Hepatocyte (in vitro differentiated cells): ENCODE results near the gene KATNB1. TPM values are rescaled to one million over a fixed set of nuclear protein-coding genes. Genes with fewer than 3 reads are reported as not detected.

Source experiments
- DNase-seq: peaks from one replicate; pipeline ENCODE4 v3.0.0-alpha.2; 2016; ENCODE audit warnings: low spot score
- H2AFZ ChIP-seq: fragments of 200-600 bp; sonication (generic); 2 replicates; pipeline ENCODE4 v1.6.0; 2016; ENCODE audit warnings: antibody characterized with exemption, mild to moderate bottlenecking
- H3K27ac ChIP-seq: fragments of 200-600 bp; sonication (generic); 2 replicates; pipeline ENCODE4 v1.5.1; 2016; ENCODE audit warnings: mild to moderate bottlenecking
- H3K27me3 ChIP-seq: fragments of 200-600 bp; sonication (generic); 2 replicates; pipeline ENCODE4 v1.6.1; 2016
- H3K36me3 ChIP-seq: fragments of 200-600 bp; sonication (generic); replicated peaks from 2 replicates; pipeline ENCODE4 v1.5.1; 2016; ENCODE audit warnings: low read depth; ENCODE audit not compliant: insufficient read depth
- H3K4me1 ChIP-seq: fragments of 200-600 bp; sonication (generic); 2 replicates; pipeline ENCODE4 v1.5.1; 2016; ENCODE audit warnings: mild to moderate bottlenecking, moderate library complexity; ENCODE audit not compliant: insufficient read depth
- H3K4me2 ChIP-seq: fragments of 200-600 bp; sonication (generic); 2 replicates; pipeline ENCODE4 v1.6.0; 2016
- H3K4me3 ChIP-seq: fragments of 200-600 bp; sonication (generic); 2 replicates; pipeline ENCODE4 v1.5.1; 2016; ENCODE audit warnings: mild to moderate bottlenecking
- H3K79me2 ChIP-seq: fragments of 200-600 bp; sonication (generic); 2 replicates; pipeline ENCODE4 v1.6.0; 2017; ENCODE audit warnings: mild to moderate bottlenecking
- H3K9me2 ChIP-seq: fragments of 200-600 bp; sonication (generic); replicated peaks from 2 replicates; pipeline ENCODE4 v1.6.0; 2017; ENCODE audit warnings: mild to moderate bottlenecking; ENCODE audit not compliant: insufficient read depth
- H3K9me3 ChIP-seq: fragments of 200-600 bp; sonication (generic); 2 replicates; pipeline ENCODE4 v1.5.1; 2016; ENCODE audit warnings: low read depth, mild to moderate bottlenecking
- H4K20me1 ChIP-seq: fragments of 200-600 bp; sonication (generic); 2 replicates; pipeline ENCODE4 v1.6.0; 2016; ENCODE audit warnings: mild to moderate bottlenecking; ENCODE audit not compliant: insufficient read depth, poor library complexity, severe bottlenecking
- CTCF ChIP-seq: fragments of 200-600 bp; sonication (generic); IDR thresholded peaks from 2 replicates; pipeline ENCODE4 v1.5.1; 2016; ENCODE audit warnings: antibody characterized with exemption, mild to moderate bottlenecking; ENCODE audit not compliant: poor library complexity
- EZH2 ChIP-seq: fragments of 200-600 bp; sonication (generic); IDR thresholded peaks from 2 replicates; pipeline ENCODE4 v1.6.1; 2016; ENCODE audit warnings: antibody characterized with exemption, mild to moderate bottlenecking, borderline replicate concordance
- EZH2phosphoT487 ChIP-seq: fragments of 200-600 bp; sonication (generic); IDR thresholded peaks from one replicate; pipeline ENCODE4 v1.6.1; 2018; ENCODE audit warnings: antibody characterized with exemption, mild to moderate bottlenecking, low read depth, moderate library complexity; ENCODE audit not compliant: unreplicated experiment, severe bottlenecking
- WGBS: methylation state at CpG from one replicate; pipeline ENCODE4 v1.1.6; 2016; ENCODE audit warnings: low lambda C conversion rate; ENCODE audit errors: missing lambda C conversion rate; 5-methylcytosine and 5-hydroxymethylcytosine counted together
- polyA plus RNA-seq: library from polyadenylated mRNA; unstranded; fragments of >200 nt; fragmentation: Nextera tagmentation; extraction: Ambion mirVana; gene quantifications from 2 replicates; pipeline ENCODE4 v1.2.1, GENCODE V29; 2016
- total RNA-seq: library from RNA; depleted of rRNA; stranded (reverse); fragments of >200 nt; gene quantifications from 2 replicates; pipeline ENCODE4 v1.2.3, GENCODE V29; 2014

The KATNB1 gene
- total and polyA plus RNA-seq, 2 experiments from 2014 or later = 12.3 to 15.3 TPM

GRCh38 chr16:57801809-57802340 is 66.3 kb downstream of the KATNB1 start:
- Histone ChIP-seq H3K9me2 (no peaks in the 10 kb centered on the region), H3K79me2 (peaks cover 35% of the 10 kb centered on the region), H3K4me1 (peaks cover 61% of the 10 kb centered on the region), H3K4me2 (peak overlapping the region; percentile 90), H2AFZ (peak overlapping the region; percentile 54), H3K4me3 (peak overlapping the region; percentile 57), H3K36me3 (no peaks in the 10 kb centered on the region), H4K20me1 (no peaks in the 10 kb centered on the region), H3K27me3 (no peaks in the 10 kb centered on the region), H3K27ac (peak overlapping the region; percentile 96), H3K9me3 (no peaks in the 10 kb centered on the region)
- 6% methylated on average over 23 of the region's 45 CpGs for WGBS
- no peak for TF ChIP-seq EZH2phosphoT487
- TF ChIP-seq CTCF = no peak
- TF ChIP-seq EZH2 = no peak
- DNase-seq = peak; percentile 53

DNA sequence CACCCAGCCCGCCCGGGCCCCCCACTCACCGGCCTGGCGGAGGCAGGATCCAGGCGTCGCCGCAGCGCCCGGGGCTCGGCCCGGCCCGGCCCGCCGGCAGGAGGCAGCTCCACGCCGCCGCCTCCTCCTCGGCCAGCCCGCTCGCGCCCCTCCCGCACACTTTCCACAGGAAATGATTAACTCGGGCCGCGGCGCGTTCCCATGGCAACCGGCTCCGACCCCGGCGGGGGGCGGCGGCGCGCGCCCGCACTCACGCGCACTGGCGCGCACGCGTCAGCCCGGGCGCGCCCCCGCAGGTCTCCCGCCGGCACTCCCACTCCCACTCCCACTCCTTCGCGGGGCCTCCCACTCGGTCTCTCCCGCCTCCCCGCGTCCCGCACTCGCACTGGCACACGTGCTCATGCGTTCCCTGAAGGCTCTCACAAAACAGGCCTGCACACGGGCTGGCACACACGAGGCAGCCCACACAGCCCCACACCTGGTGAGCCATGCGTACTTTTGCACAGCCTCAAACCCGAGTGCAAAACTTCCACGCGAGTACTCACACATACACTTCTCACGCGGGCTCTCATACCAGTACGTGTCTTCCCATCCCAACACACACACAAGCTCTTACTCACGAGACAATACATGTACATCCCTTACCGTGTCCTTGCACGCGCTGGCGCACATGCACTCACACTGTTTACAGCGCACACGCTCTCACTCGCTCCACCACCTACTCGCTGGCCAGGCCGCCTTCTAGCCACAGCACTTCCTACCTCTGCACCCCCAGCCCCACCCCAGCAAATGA is 67.0 kb downstream of the KATNB1 start, which contains the start of gene KIFC3:
KIFC3 (minus strand) TSS at position 151 of the 793 bp plus-strand sequence. CDS start 4,248 bp downstream, outside the sequence.
- TF ChIP-seq CTCF (no peak), EZH2phosphoT487 (no peak), EZH2 (no peak)
- 11% methylated on average over 62 of the region's 78 CpGs for WGBS
- H3K27ac ChIP-seq = peak within 1 kb of the TSS; percentile 96
- peak within 1 kb of the TSS; percentile 57 for H3K4me3 ChIP-seq
- H3K4me2 ChIP-seq = peak within 1 kb of the TSS; percentile 90
- H3K9me2 ChIP-seq = no peaks in the 10 kb centered on the region
- H3K9me3 ChIP-seq = no peaks in the 10 kb centered on the region
- no peaks in the 10 kb centered on the region for H3K27me3 ChIP-seq
- H2AFZ ChIP-seq = peak within 1 kb of the TSS; percentile 54
- no peaks in the 10 kb centered on the region for H3K36me3 ChIP-seq
- H4K20me1 ChIP-seq = no peaks in the 10 kb centered on the region
- H3K4me1 ChIP-seq = peaks cover 59% of the 10 kb centered on the region
- peak; percentile 93 for DNase-seq
- H3K79me2 ChIP-seq = peaks cover 35% of the 10 kb centered on the region

DNA sequence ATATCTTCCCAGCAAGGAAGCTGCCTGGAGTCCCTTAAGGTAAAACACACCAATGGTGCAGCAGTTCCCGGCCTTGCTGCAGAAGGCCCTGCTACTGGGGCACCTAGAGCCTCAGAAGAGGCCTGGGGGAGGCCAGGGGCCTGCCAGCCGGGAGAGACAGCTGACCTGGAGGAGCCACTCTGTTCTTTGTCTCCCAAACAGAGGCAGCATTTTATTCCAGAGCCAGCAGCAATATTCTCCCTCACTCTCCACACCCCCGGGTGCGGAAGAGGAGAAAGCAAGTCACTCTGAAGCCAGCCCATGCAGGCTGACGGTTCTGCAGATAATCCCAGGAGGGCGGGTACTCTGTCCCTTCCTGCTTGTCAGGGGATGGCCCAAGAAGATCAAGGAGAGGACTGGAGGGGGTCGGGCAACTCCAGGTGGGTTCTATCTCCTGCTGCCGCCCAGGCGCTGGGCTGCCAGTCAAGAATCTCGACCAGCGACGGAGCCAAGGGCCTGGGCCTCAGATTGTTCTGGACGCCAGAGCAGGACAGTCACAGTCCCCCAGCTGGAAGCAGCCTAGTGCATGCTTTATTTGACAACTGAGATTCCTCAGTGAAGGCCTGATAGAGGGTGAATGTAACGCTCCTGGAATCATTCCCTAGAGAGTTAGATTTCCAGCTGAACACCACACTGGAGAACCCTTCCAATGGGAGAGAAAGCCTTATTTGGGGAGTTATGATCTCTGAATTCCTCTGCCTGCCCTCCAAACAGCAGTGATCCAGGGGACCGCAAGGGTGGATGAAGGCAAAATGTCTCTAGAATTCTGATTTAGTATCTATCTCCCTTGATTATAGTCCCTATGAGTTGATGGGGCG is 67.8 kb downstream of the KATNB1 start:
- Histone ChIP-seq H3K79me2 (peaks cover 35% of the 10 kb centered on the region), H2AFZ (peak overlapping the region; percentile 47), H3K9me2 (no peaks in the 10 kb centered on the region), H4K20me1 (no peaks in the 10 kb centered on the region), H3K9me3 (no peaks in the 10 kb centered on the region), H3K27ac (peak overlapping the region; percentile 96), H3K4me2 (peak overlapping the region; percentile 90), H3K27me3 (no peaks in the 10 kb centered on the region), H3K4me1 (peaks cover 57% of the 10 kb centered on the region), H3K36me3 (no peaks in the 10 kb centered on the region), H3K4me3 (no peak overlapping the region)
- peak; percentile 17 for DNase-seq
- TF ChIP-seq EZH2 (no peak), CTCF (no peak), EZH2phosphoT487 (no peak)
- 39% methylated on average over 15 of the region's 16 CpGs for WGBS
